GM18517 (cell line): Measurements from ENCODE around the gene LIX1L.
A peak's percentile ranks its signal among the peaks of the same experiment; 100 is the strongest.

ENCODE experiments used
- ATAC-seq: cut with Tn5 transposase; IDR thresholded peaks from one replicate; pipeline ENCODE4 v1.9.1; 2021; ENCODE audit warnings: mild to moderate bottlenecking, moderate library complexity; ENCODE audit not compliant: unreplicated experiment

The LIX1L gene

DNA sequence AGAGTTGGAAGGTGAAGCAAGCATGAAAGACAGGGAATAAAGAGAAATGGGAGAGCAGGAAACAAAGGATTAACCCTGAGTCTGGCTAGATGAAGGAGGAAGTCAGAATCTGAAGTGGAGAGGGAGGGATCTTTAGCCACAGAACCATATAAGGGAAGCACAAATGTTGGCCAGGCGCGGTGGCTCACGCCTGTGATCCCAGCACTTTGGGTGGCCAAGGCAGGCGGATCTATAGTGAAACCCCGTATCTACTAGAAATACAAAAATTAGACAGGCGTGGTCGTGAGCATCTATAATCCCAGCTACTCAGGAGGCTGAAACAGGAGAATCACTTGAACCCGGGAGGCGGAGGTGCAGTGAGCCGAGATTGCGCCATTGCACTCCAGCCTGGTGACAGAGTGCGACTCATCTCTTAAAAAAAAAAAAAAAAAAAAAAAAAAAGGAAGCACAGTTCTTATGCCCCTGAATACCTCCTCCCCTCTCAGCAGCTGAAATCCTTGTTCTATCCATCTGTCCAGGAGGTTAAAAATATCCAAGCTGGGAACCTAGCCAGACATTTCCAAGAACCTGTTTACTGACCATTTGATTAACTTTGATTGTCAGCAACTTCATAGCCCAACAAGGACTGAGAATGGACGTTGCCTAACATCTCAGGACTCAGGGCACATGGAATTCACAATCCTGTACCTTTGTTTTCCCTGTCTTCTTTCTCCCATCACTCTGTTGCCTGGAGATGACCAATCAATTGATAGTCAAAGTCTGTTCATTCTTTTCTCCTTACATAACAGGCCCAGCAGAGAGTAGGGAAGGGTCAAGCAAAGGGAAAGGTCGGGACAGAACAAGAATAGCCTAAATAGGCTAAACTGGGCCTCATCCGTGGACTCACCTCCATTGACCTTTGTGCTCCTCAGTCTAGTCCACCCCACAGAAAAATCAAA is 28.0 kb upstream of the LIX1L start:
- no peak for ATAC-seq

DNA sequence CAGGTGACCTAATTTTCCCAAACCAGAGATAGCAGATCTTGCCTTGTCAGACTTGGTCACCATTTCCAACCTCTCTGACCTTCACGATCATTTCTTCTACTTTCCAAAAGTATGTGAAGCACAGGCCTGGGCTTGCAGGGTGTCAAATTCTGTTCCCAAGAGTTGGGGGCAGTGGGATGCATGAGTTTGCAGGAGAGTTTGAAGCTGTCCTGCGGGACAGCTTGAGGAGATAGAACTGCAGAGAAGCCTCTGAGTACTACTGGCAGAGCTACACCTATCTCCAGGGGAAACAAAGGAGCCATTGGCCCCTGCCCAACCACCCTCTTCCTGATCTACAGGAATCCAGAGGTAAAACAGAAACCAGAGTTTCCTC is 27.3 kb upstream of the LIX1L start:
- no peak for ATAC-seq

DNA sequence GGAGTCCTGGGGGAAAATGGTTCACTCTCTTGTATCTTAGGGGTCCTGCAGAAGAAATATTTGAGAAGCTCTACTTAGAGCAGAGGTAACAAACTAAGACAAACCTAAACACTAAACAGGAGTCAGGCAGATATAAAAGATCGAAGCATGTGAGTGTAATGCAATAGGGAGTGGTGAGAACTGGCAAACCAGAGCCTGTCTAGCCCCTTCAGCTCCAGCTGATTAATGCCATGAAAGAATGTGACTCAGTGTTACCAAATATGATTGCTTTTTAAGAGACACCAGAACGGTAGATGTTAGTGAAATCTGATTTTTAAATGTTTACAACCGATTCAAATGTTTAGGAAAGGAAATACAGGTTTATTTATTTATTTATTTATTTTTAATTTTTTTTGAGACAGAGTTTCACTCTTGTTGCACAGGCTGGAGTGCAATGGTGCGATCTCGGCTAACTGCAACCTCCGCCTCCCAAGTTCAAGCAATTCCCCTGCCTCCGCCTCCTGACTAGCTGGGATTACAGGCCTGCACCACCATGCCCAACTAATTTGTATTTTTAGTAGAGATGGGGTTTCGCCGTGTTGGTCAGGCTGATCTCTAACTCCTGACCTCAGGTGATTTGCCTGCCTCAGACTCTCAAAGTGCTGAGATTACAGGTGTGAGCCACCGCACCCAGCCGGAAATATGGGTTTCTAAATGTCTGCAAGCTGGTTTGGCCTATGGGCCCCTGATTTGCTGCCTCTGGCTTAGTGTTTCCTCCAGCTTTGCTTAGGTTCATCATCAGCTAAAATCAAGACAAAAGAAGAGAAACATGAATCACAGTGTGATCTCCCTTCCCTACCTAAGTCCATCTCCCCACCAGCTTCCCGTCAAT is 26.4 kb upstream of the LIX1L start:
- no peak for ATAC-seq

DNA sequence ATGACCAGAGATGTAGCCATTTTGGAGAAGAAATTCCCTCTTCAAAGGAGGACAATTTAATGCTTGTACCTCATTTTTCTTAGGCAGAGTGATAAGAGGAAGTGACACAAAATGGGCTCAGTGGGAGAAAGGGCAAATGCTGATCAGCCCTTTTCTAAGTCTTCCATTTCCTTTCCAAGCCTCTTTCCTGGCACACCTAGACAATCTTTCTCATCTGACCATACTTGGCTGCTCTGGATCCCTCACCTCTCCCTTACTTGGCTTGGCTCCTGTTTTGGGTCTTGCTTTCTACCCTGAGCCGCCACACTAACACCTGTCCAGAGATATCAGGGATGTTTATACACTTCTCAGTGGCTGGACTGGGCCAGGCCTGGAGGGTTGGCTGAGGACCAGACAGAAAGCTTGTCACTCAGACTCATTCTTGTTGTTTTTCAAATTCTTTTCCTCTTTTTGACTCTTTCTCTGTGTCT is 25.4 kb upstream of the LIX1L start:
- ATAC-seq, result no peak

DNA sequence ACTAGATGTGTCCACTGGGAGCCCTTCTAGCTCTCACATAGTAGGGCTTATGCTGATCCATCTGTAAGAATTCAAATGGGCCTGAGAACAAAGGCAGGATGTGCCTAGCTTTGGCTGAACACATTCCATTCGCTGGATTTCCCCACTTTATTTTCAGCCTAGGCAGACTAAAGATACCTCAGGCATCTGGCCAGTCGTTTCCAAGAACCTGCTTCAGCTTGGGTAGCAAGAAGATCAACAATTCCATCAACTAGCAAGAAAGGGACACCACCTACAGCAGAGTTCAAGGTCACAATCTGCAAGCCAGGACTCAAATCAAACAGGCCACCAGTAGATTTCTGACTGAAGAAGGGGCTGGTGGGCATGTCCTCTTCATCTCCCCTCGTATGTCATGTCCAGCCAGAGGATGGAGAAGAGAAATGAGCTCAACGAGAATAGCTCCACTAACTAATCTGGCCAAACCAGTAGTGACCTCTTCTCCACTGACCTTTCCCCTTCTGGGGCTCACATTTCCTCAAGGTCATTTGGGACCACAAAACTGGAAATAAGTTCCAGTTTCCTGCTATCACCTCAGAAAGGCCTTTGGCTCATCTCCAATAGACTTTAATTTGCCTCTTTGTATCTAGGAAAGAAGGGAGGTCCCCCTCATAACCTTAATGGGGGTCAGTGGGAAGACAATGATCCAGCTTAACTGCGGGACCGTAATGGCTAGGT is 24.4 kb upstream of the LIX1L start:
- no peak for ATAC-seq

DNA sequence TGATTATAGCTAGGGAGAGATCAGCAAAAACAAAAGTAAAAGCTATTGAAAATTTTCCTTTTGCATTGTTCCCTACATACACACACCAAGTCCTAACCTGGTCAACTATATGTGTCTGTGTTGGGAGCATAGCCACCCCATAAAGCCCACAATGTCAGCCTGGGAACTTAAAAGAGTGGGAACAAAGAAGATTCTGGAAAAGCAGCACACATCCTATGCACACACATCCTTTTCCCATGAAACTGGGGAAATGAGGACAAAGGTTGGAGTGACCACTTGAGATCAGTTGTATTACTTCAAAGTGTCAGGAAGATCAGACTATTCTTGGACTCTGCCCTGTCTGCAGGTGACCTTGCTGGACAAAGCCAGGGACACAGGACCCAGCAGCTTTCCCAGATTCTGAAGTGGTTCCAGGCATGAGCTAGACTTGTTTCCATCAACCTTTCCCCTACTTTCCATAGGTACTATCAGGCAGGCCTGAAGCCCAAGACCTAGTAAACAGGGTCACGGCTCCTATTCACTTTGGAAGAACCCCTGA is 22.7 kb upstream of the LIX1L start:
- peak; percentile 0 for ATAC-seq

DNA sequence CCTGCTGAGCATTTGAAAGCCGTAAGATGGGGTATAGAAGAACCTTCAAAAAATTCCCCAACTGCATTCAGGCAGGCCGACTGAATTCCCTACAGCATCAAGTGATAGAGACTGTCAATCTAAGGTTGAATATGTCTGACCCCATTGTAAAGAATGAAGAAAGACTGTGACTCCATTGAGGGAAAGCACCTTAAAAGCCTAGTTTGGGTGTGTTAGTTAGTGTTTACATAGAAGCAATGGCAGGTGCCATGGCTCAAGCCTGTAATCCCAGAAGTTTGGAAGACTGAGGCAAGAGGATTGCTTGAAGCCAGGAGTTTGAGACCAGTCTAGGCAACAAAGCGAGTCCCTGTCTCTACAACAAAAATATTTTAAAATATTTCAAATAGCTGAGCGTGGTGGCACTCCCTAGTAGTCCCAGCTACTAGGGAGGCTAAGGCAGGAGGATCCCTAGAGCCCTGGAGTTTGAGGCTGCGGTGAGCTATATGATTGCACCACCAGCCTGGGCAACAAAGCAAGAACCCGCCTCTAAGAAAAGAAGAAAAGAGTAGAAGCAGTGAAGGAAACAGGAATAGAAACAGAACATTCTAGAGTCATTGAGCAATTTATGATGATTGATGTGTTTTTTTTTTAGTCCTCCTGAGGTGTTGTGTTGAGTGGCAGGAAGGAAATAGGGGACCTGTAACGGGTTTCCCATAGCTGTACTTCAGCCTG is 22.1 kb upstream of the LIX1L start:
- ATAC-seq, result peak; percentile 20

DNA sequence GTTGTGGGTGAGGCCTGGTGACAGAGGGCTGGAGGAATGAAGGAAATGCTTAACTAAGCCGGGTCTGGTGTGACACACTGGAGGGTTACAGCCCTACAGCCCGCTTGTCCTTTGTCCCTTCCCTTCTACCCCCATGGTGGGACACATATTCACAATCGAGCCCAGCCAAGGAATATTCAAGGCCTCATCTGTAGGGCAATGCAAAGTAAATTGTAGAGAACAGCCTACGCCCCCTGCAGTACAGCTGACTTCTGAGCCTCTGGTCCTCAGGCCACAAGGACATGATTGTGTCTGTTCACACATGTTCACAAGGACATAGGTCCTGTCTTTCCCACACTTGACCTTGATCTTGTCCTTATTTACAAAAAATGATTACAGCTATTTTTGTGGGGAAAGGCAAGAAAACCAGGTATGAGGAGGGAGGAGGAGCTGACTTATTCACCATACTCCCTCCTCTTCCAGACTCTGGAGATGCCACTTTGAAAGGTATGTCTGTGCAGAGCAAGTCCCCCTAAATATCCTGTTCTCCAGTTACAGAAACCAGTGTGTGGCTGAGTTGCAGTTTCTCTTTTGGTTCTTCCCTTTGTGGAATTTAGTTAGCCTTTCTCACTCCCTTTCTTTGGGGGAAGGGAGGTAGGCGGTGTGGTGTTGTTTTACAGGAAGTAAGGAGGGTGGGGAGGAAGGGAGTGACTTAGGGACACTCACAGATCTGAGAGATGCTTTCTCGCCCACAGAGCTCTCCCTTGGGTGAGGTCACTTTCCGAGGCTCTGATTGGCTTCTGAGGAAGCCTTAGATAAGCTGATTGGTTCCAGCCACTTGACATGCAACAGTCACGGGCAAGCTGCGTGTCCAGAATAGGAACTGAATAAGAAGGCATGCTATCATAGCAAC is 21.3 kb upstream of the LIX1L start:
- ATAC-seq, result peak; percentile 80

DNA sequence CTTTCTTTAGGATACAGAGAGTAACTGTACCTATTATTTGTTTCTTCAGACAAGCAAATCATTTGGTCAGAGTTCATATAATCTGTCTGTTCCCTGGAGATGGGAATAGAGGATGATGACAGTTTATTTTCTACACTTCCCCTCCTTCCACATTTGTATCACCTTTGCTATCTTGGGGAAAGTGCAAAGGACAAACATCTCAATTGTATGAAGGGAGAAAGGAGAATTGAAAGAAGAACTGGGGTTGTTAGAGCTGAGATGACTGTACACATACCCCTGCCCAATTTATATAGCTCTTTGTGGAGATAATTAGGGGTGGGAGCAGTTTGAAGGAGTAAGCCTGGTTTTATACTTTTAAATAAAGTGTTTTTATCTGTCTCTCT is 20.6 kb upstream of the LIX1L start:
- no peak for ATAC-seq

DNA sequence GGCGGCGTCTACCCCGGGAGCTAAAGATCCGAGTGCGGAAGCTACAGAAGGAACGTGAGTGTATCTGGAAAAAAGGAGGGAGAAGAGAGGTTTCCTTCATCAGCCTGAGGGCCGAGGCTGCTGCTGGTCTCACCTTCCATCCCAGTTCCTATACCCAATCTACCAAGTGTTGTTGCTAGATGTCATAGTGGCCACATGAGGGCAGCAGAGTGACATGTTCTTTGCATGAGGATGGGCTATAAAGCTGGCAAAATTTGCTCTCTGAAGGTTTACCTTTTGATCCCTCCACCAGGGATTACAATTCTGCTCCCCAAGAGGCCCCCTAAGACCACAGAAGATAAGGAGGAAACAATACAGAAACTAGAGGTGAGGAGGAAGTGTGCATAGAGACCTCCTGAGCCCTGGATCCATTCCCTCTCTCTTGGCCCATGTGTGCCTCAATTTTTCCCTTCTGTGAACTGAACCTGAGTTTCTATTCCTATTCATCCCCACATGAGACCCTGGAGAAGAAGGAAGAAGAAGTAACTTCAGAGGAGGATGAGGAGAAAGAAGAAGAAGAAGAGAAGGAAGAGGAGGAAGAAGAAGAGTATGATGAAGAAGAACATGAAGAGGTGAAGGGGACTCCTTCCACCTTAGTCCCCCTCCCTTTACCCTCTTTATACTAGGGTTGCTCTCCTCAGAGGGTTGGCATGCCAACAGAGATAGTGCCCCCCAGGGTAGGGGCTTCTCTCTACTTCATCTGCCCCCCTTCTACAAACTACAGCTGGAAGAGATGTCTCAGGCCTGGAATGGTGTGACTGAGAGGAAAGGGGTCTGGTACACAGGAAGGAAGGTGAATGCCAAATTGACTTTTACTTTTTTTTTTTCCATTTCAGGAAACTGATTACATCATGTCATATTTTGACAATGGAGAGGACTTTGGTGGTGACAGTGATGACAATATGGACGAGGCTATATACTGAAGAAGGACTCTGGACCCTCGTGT is 20.0 kb upstream of the LIX1L start:
- ATAC-seq, result no peak

DNA sequence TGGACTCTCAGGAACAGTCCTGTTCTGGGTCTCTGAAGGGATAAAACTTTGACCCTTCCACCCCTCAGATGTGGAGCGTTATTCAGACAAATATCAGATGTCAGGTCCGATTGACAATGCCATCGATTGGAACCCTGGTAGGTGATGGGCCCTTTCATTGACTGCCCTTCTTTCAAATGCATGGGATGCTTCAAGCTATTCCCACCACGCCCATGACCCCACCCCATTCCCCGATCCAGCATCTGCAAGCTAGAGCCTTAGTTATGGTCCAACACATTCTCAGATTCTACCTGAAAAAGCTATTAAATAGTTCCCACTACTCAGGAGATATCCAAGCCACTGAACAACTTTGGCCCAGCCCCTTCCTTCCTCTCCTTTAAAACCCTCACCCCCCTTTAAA is 19.2 kb upstream of the LIX1L start:
- no peak for ATAC-seq

DNA sequence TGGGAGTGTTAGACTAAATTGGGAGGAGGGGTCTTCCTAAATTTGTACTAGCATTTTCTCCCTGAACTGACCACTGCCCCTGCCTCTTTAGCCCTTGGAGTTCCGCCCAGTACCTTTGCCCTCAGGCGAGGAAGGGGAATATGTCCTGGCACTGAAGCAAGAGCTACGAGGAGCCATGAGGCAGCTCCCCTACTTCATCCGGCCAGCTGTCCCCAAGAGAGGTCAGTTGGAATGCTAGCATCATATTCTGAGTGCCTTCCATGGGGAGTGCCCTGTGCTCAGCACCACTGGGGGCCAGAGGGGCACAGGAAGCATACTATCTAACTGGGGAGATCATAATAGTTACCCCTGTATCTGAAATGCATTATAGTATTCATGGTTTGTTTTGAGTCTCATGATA is 17.4 kb upstream of the LIX1L start:
- no peak for ATAC-seq

DNA sequence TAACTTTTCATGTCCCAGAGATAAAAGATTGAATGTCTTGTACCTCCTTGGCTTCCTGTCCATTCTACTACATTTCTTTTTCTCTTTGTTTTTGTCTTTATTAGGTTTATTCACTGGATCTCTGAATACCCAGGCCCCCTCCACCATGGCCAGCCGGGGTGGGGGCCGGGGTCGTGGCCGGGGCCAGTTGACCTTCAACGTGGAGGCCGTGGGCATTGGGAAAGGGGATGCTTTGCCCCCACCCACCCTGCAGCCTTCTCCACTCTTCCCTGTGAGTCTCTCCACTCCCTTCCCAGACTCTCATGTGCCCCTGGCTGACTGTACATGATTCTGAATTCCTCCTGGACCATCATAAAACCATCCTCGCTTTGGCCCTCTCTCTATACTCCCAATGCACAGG is 16.9 kb upstream of the LIX1L start:
- ATAC-seq, result no peak

DNA sequence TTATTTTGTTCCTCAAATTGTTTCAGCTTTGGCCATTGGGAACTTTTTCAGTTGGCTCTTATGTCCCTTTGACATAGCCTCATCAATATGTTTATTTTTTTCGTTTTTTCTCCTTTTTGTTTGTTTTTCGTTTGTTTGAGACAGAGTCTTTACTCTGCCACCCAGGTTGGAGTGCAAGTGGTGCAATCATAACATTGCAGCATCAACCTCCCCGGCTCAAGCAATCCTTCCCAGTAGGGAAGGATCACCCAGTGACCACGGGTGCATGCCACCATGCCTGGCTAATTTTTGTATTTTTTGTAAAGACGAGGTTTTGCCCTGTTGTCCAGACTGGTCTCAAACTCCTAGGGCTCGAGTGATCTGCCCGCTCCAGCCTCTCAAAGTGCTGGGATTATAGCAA is 14.8 kb upstream of the LIX1L start:
- no peak for ATAC-seq

DNA sequence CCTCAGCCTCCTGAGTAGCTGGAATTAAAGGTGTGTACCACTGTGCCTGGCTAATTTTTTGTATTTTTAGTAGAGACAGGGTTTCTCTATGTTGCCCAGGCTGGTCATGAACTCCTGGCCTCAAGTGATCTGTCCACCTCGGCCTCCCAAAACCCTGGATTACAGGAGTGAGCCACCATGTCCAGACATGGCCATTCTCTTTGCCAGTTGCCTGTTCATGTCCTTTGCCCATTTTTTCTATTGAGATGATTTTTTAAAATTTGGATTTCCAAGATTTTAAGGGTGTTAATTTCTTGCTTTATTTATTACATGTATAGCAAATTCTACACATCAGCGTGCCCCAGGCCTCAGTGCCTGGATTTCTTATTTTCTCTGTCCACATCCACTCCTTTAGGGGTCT is 9.5 kb upstream of the LIX1L start:
- ATAC-seq, result no peak

DNA sequence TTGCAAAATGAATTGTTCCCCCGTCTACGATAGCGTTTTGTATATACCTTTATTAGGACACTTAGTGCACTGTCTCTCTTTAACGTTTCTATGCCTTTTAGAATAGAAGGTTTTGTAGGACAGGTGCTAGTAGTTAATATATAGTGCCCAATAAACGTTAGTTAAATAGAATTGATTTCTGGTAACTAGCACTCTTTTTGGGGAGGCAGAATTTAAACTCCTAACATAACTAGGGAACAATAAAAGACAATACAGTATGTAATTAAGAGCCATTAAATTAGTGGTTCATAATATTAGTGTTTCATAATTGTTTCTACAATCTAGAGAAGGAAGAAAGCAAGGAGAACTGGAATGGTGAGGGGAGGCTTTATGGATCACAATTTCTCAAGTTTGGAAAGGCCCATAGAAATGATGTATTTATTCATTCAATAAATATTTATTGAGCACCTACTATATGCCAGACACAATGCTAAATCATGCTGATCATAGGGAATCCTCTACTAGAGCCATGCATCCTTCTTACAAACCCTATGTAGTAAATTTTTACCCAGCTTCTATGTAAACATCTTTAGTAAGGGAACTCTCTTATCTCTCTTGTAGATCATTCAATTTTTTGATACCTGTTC is 7.4 kb upstream of the LIX1L start:
- ATAC-seq, result no peak

DNA sequence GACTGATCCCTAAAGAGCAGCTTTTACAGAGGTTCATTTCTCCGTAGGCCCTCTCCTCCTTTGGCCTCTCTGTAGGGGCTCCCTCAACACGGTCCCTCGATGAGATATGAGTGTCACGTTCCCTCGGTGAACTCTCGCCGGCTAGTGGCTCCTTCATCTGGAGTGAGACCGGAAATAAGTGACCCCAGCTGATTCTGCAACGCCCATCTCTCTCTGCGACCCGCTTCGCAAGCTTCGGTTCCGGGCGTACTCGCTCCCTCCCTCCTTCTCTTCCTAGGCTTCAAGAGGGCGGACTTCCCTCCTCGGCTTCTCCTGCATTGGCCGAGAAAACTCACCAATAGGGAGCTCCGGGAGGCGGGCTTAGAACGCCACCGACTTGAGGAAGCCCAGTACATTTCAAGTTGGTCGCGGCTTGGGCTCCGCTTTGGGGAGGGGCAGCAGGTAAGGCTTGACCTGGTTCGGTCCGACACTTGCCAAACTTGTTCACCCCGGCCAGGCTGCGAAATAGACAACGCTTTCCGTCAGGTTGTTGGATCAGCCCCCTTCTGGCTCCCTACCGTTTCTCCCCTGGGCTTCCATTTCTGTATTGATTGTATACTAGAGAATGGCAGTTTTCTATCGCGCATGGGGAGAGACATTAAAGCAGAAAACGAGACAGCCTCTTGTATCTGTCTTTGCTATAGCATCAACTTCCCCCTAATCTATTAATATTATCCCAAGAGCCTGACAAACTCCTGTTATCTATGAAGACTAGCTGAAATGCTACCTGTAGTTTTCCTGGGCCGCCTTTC is 6.7 kb upstream of the LIX1L start, which contains the start of the genes ANKRD34A and POLR3GL:
Gene ANKRD34A, minus strand, starts transcription at position 248 of the 791 bp plus-strand sequence. CDS start 2,816 bp downstream, outside the sequence.
Gene POLR3GL, plus strand, starts transcription at position 363 of the 791 bp plus-strand sequence. CDS start 10,176 bp downstream, outside the sequence.
- peak; percentile 84 for ATAC-seq
